Esophagus squamous epithelium (tissue), 4 donors: ENCODE data around the gene PTPRG.

Source experiments
- CTCF ChIP-seq, 6 experiments: fragments of 450-650 bp in 4 of 6; fragments of 200-600 bp in 2 of 6; sonication (generic) in 2 of 6; IDR thresholded peaks; one replicate each; pipeline ENCODE4 v1.5.1; 2016 to 2019; ENCODE audit warnings: antibody characterized with exemption in 6 of 6, mild to moderate bottlenecking in 4 of 6, moderate library complexity in 4 of 6
- POLR2A ChIP-seq, 4 donors: fragments of 450-650 bp; IDR thresholded peaks; one replicate each; pipeline ENCODE4 v1.6.1; 2017; ENCODE audit warnings: antibody characterized with exemption in 4 of 4, mild to moderate bottlenecking in 4 of 4, moderate library complexity in 3 of 4

- TF ChIP-seq CTCF (IDR thresholded peaks at IDR 0.05), result no peak
- no peak for TF ChIP-seq POLR2A (IDR thresholded peaks at IDR 0.05)
These were observed 458.5 kb downstream of the PTPRG start for GRCh38 chr3:62019906-62020305.
